Fibroblast of villous mesenchyme (primary cell): ENCODE measurements around the gene COQ5. TPM values are rescaled to one million over a fixed set of nuclear protein-coding genes. Genes with fewer than 3 reads are reported as not detected.

Experiments used
- DNase-seq: peaks from one replicate; pipeline ENCODE4 v3.0.0-alpha.2; 2010; ENCODE audit warnings: low read depth
- H3K4me3 ChIP-seq: 2 replicates; pipeline ENCODE4 v1.5.1; 2011; ENCODE audit warnings: low read depth, mild to moderate bottlenecking, low read length
- total RNA-seq: library from RNA; depleted of rRNA; stranded (reverse); fragments of >200 nt; gene quantifications from 2 replicates; pipeline ENCODE4 v1.2.3, GENCODE V29; 2012
- TF ChIP-seq, protein P1 (sequence below): IDR thresholded peaks from 2 replicates; pipeline ENCODE4 v1.5.1; 2012; ENCODE audit warnings: low read depth, mild to moderate bottlenecking, low read length; ENCODE audit not compliant: insufficient read depth

COQ5 gene
- total RNA-seq, 1 donor: 29.8 TPM

DNA sequence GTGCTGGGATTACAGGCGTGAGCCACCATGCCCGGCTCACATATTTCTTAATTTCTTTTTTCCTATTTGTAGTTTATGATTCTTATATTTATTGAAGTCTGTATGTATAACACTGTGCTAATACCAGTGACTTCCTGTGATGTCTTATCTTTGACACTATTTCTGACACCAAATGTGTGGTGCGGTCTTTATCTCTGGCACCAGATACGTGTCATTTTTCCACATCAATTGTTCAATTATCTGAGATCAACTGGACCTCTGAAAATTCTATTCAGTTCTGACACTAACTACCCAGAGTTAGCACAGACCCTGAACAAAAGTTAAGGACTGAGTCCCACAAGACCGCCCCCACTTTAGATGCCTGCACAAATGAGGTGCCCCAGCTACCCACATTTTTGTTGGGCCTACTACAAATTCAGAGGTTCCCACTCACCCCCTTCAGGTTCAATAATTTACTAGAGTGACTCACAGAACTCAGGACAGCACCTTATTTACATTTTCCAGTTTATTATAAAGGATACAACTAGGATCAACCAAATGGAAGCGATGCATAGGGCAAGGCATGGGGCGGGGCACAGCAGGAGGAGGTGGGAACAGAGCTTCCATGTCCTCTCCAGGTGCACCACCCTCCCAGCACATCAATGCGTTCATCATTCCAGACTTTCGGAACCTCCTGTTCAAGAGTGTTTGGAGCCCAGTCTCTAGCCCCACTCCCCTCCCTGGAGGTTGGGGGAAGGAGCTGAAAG lies 47.8 kb downstream of the COQ5 start:
- TF ChIP-seq, protein P1, sequence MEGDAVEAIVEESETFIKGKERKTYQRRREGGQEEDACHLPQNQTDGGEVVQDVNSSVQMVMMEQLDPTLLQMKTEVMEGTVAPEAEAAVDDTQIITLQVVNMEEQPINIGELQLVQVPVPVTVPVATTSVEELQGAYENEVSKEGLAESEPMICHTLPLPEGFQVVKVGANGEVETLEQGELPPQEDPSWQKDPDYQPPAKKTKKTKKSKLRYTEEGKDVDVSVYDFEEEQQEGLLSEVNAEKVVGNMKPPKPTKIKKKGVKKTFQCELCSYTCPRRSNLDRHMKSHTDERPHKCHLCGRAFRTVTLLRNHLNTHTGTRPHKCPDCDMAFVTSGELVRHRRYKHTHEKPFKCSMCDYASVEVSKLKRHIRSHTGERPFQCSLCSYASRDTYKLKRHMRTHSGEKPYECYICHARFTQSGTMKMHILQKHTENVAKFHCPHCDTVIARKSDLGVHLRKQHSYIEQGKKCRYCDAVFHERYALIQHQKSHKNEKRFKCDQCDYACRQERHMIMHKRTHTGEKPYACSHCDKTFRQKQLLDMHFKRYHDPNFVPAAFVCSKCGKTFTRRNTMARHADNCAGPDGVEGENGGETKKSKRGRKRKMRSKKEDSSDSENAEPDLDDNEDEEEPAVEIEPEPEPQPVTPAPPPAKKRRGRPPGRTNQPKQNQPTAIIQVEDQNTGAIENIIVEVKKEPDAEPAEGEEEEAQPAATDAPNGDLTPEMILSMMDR: no peak
- no peak overlapping the region for H3K4me3 ChIP-seq
- DNase-seq: no peak

- no peak overlapping the region for H3K4me3 ChIP-seq
- no peak for DNase-seq
- TF ChIP-seq, protein P1: no peak
Measured at GRCh38 chr12:120480211-120480610, 48.7 kb downstream of the COQ5 start.

DNA sequence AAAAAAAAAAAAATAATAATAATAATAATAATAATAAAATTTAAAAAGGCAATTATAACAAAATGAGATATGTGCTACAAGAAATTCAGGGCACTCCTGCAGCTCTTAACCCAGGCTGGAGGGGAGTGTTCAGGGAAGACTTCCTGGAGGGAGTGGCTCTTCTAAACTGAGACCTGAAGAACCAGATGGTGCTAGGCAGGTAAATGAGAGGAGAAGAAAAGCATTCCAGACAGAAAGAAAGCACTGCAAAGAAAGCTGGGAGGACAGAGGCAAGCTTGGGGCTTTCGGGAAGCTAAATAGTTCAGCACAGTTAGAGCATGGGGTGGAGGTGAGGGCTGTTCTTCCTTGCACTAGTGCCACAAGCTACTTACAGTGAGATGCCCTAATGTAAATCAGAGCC lies 49.5 kb downstream of the COQ5 start:
- DNase-seq: no peak
- H3K4me3 ChIP-seq: no peak overlapping the region
- TF ChIP-seq, protein P1: no peak

- TF ChIP-seq, protein P1: no peak
- no peak for DNase-seq
- H3K4me3 ChIP-seq: no peak overlapping the region
Measured at GRCh38 chr12:120475643-120476042, 53.3 kb downstream of the COQ5 start.

DNA sequence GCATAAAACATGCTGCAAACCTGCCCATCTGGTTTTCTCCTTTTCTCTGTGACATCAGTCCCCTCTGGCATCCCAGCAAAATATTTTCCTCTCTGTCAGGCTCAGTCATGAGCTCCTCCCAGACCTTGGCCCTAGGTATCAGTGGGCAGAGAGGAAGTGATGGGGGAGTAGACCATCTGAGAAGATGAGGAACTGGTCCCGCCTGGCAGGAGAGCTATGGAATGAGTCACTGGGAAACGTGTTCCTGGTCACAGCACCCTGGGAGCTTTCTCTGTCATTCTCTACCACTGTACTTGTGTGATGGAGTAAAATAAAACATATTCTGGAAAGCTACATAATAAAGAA lies 54.4 kb downstream of the COQ5 start:
- DNase-seq: peak; percentile 34
- TF ChIP-seq, protein P1: no peak
- H3K4me3 ChIP-seq: no peak overlapping the region

- H3K4me3 ChIP-seq: no peak overlapping the region
- TF ChIP-seq, protein P1: no peak
- DNase-seq: no peak
Measured at GRCh38 chr12:120473807-120474615, 54.9 kb downstream of the COQ5 start.
